SK-MEL-5 (cell line): ENCODE results near the gene ACOT9. TPM values are rescaled to one million over a fixed set of nuclear protein-coding genes. Genes with fewer than 3 reads are reported as not detected.
"Not testable (repeated sequence)": the region's sequence is repeated elsewhere in the genome, so short reads cannot be mapped to it uniquely, and the experiment has no call there.

Source experiments
- DNase-seq: peaks from one replicate; pipeline ENCODE4 v3.0.0-alpha.2; 2016; ENCODE audit warnings: low read depth, low spot score
- in situ Hi-C: cut with HindIII; loops from 2 replicates; pipeline ENCODE4 v1.10.0; 2016; ENCODE audit warnings: low sequenced_read_pairs, high pct_unique_total_duplicates, low pct_unique_long_range_greater_than_20kb
- small RNA-seq, 2 experiments: library from RNA; depleted of rRNA; stranded (forward); fragments of <200 nt; gene quantifications; one replicate each; pipeline ENCODE3, GENCODE V24; 2014
- total RNA-seq: library from RNA; depleted of rRNA; stranded (reverse); fragments of >200 nt; shearing (Covaris generic); gene quantifications from 2 replicates; pipeline ENCODE4 v1.2.3, GENCODE V29; 2014; rRNA removed

The ACOT9 gene
- total RNA-seq, 1 experiment from 2014 or later = 43.4 TPM

DNA sequence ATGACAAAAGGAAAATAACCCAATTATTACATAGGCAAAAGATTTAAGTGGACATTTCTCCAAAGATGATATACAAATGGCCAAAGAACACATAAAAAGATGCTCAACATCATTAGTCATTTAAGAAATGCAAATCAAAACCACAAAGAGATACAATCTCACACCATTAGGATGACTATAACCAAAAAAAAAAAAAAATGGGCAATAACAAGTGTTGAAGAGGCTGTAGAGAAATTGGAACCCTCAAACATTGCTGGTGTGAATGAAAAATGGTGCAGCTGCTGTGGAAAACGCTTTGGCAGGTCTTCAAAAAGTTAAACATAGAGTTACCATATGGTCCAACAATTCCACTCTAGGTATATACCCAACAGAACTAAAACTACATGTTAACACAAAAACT is 81.4 kb downstream of the ACOT9 start:
- in situ Hi-C loops = no loop called here
- DNase-seq = no peak

DNA sequence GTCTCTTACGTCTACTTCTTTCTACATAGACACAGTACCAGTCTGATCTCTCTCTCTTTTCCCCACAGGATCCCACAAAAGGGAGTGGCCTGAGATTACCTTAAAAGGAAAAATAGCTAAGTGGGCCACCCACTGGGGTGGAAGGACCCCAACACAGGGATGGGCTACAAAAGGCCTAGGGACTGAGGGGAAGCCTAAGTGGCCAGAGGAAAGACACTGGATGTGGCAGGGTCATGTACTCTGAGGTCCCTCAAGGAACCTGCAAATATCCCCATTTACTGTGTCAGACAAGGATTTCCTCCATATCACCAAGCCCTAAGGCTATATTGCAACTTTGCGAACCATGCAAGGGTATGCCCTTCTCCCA is 82.3 kb downstream of the ACOT9 start:
- in situ Hi-C loops = no loop called here
- no peak for DNase-seq

DNA sequence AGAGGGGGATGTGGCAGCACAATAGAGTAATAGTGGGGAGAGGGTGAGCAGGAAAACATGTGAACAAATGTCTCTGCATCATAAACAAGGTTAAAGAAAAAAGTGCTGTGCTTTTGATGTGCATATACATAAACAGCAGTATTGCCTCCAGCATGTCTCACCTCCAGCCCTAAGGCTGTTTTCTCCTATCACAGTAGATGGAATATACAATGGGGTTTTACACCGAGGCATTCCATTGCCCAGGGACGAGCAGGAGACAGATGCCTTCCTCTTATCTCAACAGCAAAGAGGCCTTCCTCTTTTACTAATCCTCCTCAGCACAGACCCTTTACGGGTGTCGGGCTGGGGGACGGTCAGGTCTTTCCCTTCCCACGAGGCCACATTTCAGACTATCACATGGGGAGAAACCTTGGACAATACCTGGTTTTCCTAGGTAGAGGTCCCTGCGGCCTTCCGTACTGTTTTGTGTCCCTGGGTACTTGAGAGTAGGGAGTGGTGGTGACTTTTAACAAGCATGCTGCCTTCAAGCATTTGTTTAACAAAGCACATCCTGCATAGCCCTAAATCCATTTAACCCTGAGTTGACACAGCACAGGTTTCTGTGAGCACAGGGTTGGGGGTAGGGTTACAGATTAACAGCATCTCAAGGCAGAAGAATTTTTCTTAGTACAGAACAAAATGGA is 82.9 kb downstream of the ACOT9 start:
- DNase-seq, in situ Hi-C loops: not testable (repeated sequence)

DNA sequence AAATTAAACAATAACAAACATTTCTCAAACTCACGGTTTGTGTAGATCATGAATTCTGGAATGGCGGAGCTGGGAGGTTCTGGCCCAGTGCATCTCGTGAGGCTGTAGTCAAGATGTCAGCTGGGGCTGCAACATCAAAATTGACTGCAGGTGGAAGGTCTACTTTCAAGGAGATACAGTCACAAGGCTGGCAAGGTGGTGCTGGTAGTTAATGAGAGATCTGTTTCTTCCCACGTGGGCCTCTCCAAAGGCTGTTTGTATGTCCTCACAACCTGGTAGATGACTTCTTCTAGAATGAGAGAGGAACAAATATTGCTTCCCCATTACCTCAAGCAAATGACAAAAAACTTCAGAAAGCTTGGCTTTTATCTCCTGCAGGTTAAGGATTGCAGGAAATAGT is 83.7 kb downstream of the ACOT9 start:
- DNase-seq = no peak
- in situ Hi-C loops = no loop called here

DNA sequence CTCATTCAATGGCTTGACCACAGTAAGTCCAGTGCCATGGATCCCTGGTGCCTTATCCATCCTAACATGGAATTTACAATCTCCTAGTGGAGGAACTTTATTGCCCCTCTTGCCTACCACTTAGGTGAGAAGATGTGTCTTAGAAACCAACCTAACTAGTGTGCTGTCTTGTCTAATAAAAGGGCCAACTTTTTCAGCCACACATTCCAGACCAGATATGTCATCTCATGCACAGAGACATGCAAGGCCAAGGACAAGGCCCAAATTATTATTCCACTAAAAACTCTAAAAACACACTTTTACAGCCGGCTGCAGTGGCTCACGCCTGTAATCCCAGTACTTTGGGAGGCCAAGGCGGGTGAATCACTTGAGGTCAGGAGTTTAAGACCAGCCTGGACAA is 86.4 kb downstream of the ACOT9 start:
- in situ Hi-C loops = no loop called here
- no peak for DNase-seq

DNA sequence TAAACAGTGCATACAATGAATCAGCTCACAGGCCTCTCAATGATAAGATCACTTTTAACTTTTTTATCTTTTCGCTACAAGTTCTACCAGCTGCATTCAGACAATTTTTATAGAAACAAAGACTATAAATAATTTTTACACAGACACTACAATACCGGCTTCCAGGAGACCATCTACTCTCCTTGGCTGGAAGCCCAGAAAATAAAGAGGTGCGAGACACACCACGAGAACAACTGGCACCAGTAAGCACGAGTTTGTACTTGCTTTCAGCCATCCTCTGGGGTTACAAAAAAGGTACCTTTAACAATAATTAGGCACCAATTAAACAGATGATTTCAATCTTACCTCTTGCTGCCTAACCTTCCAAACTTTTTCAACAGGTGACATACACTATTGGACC is 87.0 kb downstream of the ACOT9 start:
- DNase-seq = no peak
- in situ Hi-C loops = no loop called here

Small RNA genes lying within 50 kb of the gene (small RNA-seq; reads per million reads assigned to genes)
- 0 reads per million in 2 experiments for gene RF00019

Other genes starting within 250 kb of the ACOT9 start
- gene PRDX4, start 75.8 kb downstream of the ACOT9 start, total RNA-seq = 411 and 415 TPM in 2 replicates
- gene SAT1, start 39.9 kb upstream of the ACOT9 start, total RNA-seq = 480 and 515 TPM in 2 replicates
- 38.6 and 52.6 TPM in 2 replicates for gene APOO, start 164.7 kb upstream of the ACOT9 start, total RNA-seq
- 0.11 and 2.4 TPM in 2 replicates for gene CXorf58, start 164.7 kb upstream of the ACOT9 start, total RNA-seq